ENCODE measurements around the gene MAPKAP1.

Gene MAPKAP1

DNA sequence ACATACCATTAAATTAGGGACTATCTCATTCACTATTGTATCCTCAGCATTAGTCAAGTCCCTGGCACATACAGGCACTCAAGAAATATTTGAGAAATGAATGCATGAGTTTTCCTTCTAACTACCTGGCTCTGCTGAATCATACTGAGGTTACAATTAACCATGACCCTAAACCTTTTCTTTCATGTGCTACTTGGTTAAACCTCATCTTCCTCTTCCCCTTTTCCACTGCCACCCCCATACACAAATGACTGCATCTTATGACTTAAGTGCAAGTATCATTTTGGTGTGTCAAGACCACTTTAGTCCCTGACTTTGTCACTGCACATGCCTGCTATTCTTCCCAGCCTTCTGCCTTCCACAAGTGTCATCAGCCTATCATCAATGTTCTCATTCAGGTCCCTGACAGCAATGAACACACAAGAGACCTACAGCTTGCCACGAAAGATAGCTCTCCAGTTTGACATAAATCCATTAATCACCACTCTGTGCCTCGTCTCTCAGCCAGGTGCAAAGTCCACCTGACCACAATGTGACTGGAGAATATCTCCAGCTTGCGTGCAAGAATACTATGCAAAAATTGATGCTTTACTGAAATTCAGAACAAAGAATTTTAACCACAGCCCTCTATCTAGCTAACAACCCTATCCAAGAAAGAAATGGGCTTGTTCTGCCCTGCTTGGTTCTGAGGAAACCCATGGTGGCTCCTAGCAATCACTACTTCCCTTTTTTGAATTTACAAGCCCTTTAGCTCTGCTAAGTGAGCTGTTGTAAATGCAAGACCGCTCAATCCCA is 74.5 kb downstream of the MAPKAP1 start:
- DNase-seq (ENCODE audit: low spot score): peak; percentile 65
- TF ChIP-seq, protein P1, sequence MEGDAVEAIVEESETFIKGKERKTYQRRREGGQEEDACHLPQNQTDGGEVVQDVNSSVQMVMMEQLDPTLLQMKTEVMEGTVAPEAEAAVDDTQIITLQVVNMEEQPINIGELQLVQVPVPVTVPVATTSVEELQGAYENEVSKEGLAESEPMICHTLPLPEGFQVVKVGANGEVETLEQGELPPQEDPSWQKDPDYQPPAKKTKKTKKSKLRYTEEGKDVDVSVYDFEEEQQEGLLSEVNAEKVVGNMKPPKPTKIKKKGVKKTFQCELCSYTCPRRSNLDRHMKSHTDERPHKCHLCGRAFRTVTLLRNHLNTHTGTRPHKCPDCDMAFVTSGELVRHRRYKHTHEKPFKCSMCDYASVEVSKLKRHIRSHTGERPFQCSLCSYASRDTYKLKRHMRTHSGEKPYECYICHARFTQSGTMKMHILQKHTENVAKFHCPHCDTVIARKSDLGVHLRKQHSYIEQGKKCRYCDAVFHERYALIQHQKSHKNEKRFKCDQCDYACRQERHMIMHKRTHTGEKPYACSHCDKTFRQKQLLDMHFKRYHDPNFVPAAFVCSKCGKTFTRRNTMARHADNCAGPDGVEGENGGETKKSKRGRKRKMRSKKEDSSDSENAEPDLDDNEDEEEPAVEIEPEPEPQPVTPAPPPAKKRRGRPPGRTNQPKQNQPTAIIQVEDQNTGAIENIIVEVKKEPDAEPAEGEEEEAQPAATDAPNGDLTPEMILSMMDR (IDR thresholded peaks at IDR 0.05; ENCODE audit: extremely low read depth, missing control alignments): no peak

- TF ChIP-seq, protein P1 (IDR thresholded peaks at IDR 0.05; ENCODE audit: extremely low read depth, missing control alignments): no peak
- DNase-seq (ENCODE audit: low spot score): peak; percentile 72
Observed at GRCh38 chr9:125631391-125632085, 75.5 kb downstream of the MAPKAP1 start.

GRCh38 chr9:125630436-125630835 is 76.6 kb downstream of the MAPKAP1 start:
- TF ChIP-seq, protein P1 (IDR thresholded peaks at IDR 0.05; ENCODE audit: extremely low read depth, missing control alignments): no peak
- no peak for DNase-seq (ENCODE audit: low spot score)

- TF ChIP-seq, protein P1 (IDR thresholded peaks at IDR 0.05; ENCODE audit: extremely low read depth, missing control alignments): no peak
- no peak for DNase-seq (ENCODE audit: low spot score)
Observed at GRCh38 chr9:125629446-125629845, 77.6 kb downstream of the MAPKAP1 start.

DNA sequence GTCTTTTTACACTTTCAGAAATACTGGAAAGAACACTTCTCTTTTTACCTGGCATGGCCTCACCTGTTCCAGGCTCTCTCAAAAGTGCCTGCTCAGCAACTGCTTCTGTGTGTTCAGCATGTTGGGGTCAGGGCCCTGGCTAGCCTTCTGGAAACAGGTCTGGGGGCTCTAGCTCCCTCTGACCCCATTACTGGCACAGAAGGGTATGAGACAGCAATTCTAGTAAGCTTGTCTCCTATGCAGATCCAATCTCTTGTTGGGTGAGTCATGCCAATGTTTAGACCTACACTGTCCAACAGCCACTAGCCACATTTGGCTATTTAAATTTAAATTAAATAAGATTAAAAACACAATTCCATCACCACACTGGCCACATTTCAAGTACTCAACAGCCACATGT is 80.8 kb downstream of the MAPKAP1 start:
- TF ChIP-seq, protein P1 (IDR thresholded peaks at IDR 0.05; ENCODE audit: extremely low read depth, missing control alignments): no peak

GRCh38 chr9:125621170-125621569 is 85.8 kb downstream of the MAPKAP1 start:
- DNase-seq (ENCODE audit: low spot score): no peak
- TF ChIP-seq, protein P1 (IDR thresholded peaks at IDR 0.05; ENCODE audit: extremely low read depth, missing control alignments): no peak

More for the DNA sequence above, 80.8 kb downstream of the MAPKAP1 start:
- no peak for DNase-seq (ENCODE audit: low spot score)

DNA sequence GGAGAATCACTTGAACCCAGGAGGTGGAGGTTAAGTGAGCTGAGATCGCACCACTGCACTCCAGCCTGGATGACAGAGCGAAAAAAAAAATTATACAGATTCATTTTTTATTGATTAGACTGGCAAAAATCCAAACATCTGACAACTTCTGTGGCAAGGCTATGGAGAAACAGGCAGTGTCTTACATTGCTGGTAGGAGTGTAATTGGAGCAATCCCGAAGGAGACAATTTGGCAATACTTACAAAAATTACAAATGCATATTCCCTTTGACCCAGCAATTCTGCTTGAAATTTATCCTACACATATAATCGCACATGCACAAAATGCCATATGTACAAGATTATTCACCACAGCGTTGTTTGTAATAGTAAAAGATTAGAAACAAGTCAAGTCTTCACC is 86.8 kb downstream of the MAPKAP1 start:
- DNase-seq (ENCODE audit: low spot score): no peak
- TF ChIP-seq, protein P1 (IDR thresholded peaks at IDR 0.05; ENCODE audit: extremely low read depth, missing control alignments): no peak
